ENCODE results near the gene TOM1L2. TPM values are rescaled to one million over a fixed set of nuclear protein-coding genes. Genes with fewer than 3 reads are reported as not detected.

TOM1L2 gene
- total RNA-seq, 4 donors from 2014 or later = 55.5 to 118 (median 73.3) TPM

DNA sequence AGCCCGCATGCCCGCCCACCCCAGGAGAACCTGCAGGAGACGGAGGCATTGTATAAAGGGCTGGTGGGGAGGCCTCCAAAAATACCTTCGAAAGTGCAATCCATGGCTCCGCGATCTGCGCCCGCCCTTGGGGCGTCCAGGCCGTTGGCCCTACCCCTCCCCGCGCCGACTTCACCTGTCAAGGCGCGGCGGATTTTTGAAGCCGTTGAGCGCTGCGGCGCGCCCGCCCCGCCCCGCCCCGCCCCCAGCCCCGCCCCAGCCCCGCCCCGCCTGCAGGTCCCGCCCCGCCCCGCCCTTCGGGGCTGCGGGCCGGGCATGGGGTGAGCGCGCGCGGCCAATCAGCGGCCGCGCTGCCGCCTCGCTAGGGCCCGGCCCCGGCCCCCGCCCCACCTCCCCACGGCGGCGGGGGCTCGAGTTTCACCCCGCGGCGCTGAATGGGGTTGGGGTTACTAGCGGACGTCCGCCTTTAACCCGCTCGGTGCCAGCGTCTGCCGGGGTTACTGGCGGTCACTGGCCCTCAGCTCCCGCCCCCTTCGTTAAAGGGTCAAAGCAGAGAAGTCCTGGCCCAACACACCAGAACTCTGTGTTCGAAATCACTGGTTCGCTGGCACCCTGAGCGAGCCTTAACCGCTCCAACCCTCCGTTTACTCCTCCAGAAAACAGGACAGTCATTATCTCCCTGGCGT lies 148.6 kb downstream of the TOM1L2 start:
- H3K27me3 ChIP-seq = no peaks in the 10 kb centered on the region
- peak; percentile 53 for DNase-seq
- no peaks in the 10 kb centered on the region for H3K9me3 ChIP-seq
- intact Hi-C loops (cut with DNase I) = no loop called here
- peaks cover 80 to 98% (median 88%) of the 10 kb centered on the region in 3 donors for H3K4me1 ChIP-seq
- peaks cover 9 to 21% (median 9%) of the 10 kb centered on the region in 3 donors for H3K36me3 ChIP-seq
- peak overlapping the region; percentile 91 to 96 (median 93) for H3K27ac ChIP-seq
- 0% methylated on average over 4 to 8 of the region's 69 CpGs for WGBS, 2 donors
- TF ChIP-seq POLR2A (IDR thresholded peaks at IDR 0.05) = peak in 2 of 4 donors; percentile 39 to 55
- peak in 1 of 6 experiments; percentile 6 for TF ChIP-seq CTCF (IDR thresholded peaks at IDR 0.05)
- H3K4me3 ChIP-seq = peak overlapping the region; percentile 43 to 72 (median 51)

GRCh38 chr17:17822616-17823015 lies 149.6 kb downstream of the TOM1L2 start:
- intact Hi-C loops (cut with DNase I) = no loop called here
- peak overlapping the region; percentile 43 to 72 (median 51) for H3K4me3 ChIP-seq

DNA sequence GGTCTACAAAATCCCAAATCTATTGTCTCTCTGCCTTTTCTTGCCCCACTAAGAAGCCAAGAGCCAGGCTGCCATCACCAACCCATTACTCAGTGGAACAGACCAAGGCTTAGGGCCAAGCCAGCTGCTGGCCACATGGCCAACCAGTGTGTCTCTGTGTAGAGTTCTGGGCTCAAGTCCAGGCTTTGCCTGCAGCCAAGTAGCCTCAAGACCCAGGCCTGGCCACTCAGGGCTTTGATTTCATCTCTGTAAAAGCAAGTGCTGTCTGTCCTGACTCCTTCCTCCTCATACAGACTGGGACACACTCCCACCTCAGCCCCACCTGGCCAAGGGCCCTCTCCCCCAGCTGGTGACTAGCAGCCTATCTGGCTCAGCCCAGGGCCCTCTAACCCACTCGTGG lies 150.0 kb downstream of the TOM1L2 start:
- no peak for DNase-seq
- peak overlapping the region; percentile 43 to 72 (median 51) for H3K4me3 ChIP-seq
- TF ChIP-seq CTCF (IDR thresholded peaks at IDR 0.05) (no peak), POLR2A (IDR thresholded peaks at IDR 0.05) (no peak)
- H3K9me3 ChIP-seq = no peaks in the 10 kb centered on the region
- peaks cover 14 to 35% (median 20%) of the 10 kb centered on the region in 3 donors for H3K36me3 ChIP-seq
- peaks cover 85 to 98% (median 87%) of the 10 kb centered on the region in 3 donors for H3K4me1 ChIP-seq
- H3K27me3 ChIP-seq = no peaks in the 10 kb centered on the region
- 11% methylated on average over 1 of the region's 1 CpG; no CpG with 5 or more reads in 1 of the 2 donors for WGBS, 2 donors
- peak overlapping the region; percentile 79 to 96 (median 92) for H3K27ac ChIP-seq
- intact Hi-C loops (cut with DNase I) = no loop called here

More at GRCh38 chr17:17822616-17823015, 149.6 kb downstream of the TOM1L2 start:
- peak overlapping the region; percentile 79 to 96 (median 92) for H3K27ac ChIP-seq
- no peaks in the 10 kb centered on the region for H3K27me3 ChIP-seq
- no peaks in the 10 kb centered on the region for H3K9me3 ChIP-seq
- H3K36me3 ChIP-seq = peaks cover 14 to 30% (median 16%) of the 10 kb centered on the region in 3 donors
- H3K4me1 ChIP-seq = peaks cover 89 to 98% (median 89%) of the 10 kb centered on the region in 3 donors
- no peak for DNase-seq
- WGBS, 2 donors = no CpG with 5 or more reads among the region's 3 CpGs
- TF ChIP-seq POLR2A (IDR thresholded peaks at IDR 0.05) (no peak), CTCF (IDR thresholded peaks at IDR 0.05) (no peak)

GRCh38 chr17:17820463-17821158 lies 151.6 kb downstream of the TOM1L2 start:
- Histone ChIP-seq H3K36me3 (peaks cover 21 to 50% (median 27%) of the 10 kb centered on the region in 3 donors), H3K9me3 (no peaks in the 10 kb centered on the region), H3K4me3 (no peak overlapping the region), H3K27ac (peak overlapping the region in 3 of 4 donors; percentile 50 to 96 (median 92)), H3K27me3 (no peaks in the 10 kb centered on the region), H3K4me1 (peaks cover 69 to 96% (median 78%) of the 10 kb centered on the region in 3 donors)
- TF ChIP-seq POLR2A (IDR thresholded peaks at IDR 0.05) = no peak
- no peak for TF ChIP-seq CTCF (IDR thresholded peaks at IDR 0.05)
- intact Hi-C loops (cut with DNase I) = no loop called here
- 70 to 82% methylated on average over 1 of the region's 7 CpGs for WGBS, 2 donors
- DNase-seq = no peak

DNA sequence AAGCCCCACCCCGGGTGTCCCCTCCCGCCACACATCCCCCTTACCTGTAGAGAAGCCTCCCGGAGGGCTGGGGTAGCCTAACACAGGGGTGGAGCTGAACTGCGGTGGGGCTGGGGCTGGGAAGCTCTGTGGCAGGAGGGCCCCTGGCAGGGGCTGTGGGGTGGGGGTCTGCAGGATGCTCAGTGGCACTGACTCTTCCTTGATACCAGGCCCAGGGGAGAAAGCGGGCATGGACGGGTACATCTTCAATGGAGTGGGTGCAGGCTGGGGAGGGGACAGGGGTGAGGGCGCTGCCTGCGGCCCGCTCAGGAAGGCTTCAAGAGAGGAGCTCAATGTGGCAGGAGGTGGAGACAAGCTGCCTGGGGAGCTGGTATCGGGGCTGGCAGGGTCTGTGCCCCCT lies 152.2 kb downstream of the TOM1L2 start:
- Histone ChIP-seq H3K27me3 (no peaks in the 10 kb centered on the region), H3K9me3 (no peaks in the 10 kb centered on the region), H3K4me3 (no peak overlapping the region), H3K36me3 (peaks cover 21 to 56% (median 32%) of the 10 kb centered on the region in 3 donors), H3K4me1 (peaks cover 68 to 96% (median 76%) of the 10 kb centered on the region in 3 donors), H3K27ac (peak overlapping the region; percentile 14 to 96 (median 71))
- 74 to 93% methylated on average over 4 to 6 of the region's 10 CpGs for WGBS, 2 donors
- intact Hi-C loops (cut with DNase I) = no loop called here
- DNase-seq = no peak
- TF ChIP-seq POLR2A (IDR thresholded peaks at IDR 0.05) (no peak), CTCF (IDR thresholded peaks at IDR 0.05) (no peak)
